T-helper 2 cell treated with Interferon-gamma antibody and Interleukin-4, amounts not matched to agents 5 μg/mL and 100 μg/mL, for 36 hours (primary cell): ENCODE measurements around the gene HLA-DRA.
A peak's percentile ranks its signal among the peaks of the same experiment; 100 is the strongest.

Experiments used
- DNase-seq: peaks from one replicate; pipeline ENCODE4 v3.0.0; 2021; ENCODE audit warnings: low spot score
- H3K27ac Mint-ChIP-seq: one replicate; pipeline ENCODE4 v1.8.0; 2021; ENCODE audit warnings: mild to moderate bottlenecking, mixed read lengths
- H3K27me3 Mint-ChIP-seq: one replicate; pipeline ENCODE4 v1.8.0; 2021; ENCODE audit warnings: low read depth, mixed read lengths
- H3K36me3 Mint-ChIP-seq: one replicate; pipeline ENCODE4 v1.8.0; 2021; ENCODE audit warnings: low read depth, mixed read lengths
- H3K4me1 Mint-ChIP-seq: one replicate; pipeline ENCODE4 v1.8.0; 2021; ENCODE audit warnings: low read depth, mixed read lengths
- H3K4me3 Mint-ChIP-seq: one replicate; pipeline ENCODE4 v1.8.0; 2022; ENCODE audit warnings: mild to moderate bottlenecking, moderate library complexity, mixed read lengths
- H3K9me3 Mint-ChIP-seq: one replicate; pipeline ENCODE4 v1.8.0; 2021; ENCODE audit warnings: mixed read lengths

HLA-DRA gene

GRCh38 chr6:32439602-32440214 is at the start of gene HLA-DRA:
TSS of gene HLA-DRA (plus strand) at chr6:32439887. CDS start at chr6:32439951, 64 bp downstream.
- Mint-ChIP-seq H3K4me3 (peak within 1 kb of the TSS; percentile 77), H3K27me3 (peaks cover 8% of the 10 kb centered on the region), H3K9me3 (no peaks in the 10 kb centered on the region), H3K36me3 (peaks cover 12% of the 10 kb centered on the region), H3K4me1 (peaks cover 23% of the 10 kb centered on the region), H3K27ac (peak within 1 kb of the TSS; percentile 70)
- DNase-seq, result peak; percentile 26

- Mint-ChIP-seq H3K4me3 (no peak overlapping the region), H3K27ac (no peak overlapping the region), H3K36me3 (no peaks in the 10 kb centered on the region), H3K27me3 (peaks cover 33% of the 10 kb centered on the region), H3K4me1 (no peaks in the 10 kb centered on the region), H3K9me3 (no peaks in the 10 kb centered on the region)
- DNase-seq, result no peak
Observed at GRCh38 chr6:32391505-32391904, 48.2 kb upstream of the HLA-DRA start.

DNA sequence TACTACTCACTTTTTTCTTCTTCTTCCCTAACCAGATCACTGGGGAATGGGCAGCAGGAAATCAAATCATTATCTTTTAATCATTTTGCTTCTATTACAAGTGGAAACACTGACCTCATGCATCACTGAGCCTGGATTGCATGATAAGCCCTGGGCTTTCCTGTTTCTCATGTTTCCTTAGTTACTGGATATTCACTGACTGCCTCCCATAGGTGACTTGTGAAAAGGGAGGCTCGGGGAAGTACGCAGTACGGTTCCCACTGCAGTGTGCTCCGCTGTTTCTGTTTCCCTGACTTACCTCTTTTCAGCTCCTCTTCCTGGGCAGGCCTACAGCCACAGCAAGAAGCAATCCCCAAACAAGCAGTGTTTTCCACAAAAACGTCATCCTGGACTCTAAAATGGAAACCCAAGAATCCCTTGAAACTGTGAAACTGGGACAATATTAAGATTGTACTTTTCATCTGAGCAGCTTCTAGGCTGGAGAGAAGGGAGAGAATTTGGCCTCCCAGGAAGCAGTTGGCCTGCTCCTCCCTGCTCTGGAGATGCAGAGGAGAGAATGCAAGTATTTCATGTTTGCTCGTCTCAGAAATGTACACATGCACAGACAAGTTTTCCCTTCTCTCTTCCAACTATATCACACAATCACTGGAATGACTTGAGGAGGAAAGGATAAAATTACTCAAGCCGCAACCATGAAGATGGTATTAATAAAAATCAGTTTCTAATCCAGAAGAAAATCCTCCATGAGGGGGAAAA is 45.8 kb upstream of the HLA-DRA start:
- no peak overlapping the region for H3K27ac Mint-ChIP-seq
- DNase-seq, result no peak
- peaks cover 4% of the 10 kb centered on the region for H3K4me1 Mint-ChIP-seq
- no peak overlapping the region for H3K4me3 Mint-ChIP-seq
- peaks cover 27% of the 10 kb centered on the region for H3K27me3 Mint-ChIP-seq
- no peaks in the 10 kb centered on the region for H3K36me3 Mint-ChIP-seq
- no peaks in the 10 kb centered on the region for H3K9me3 Mint-ChIP-seq

DNA sequence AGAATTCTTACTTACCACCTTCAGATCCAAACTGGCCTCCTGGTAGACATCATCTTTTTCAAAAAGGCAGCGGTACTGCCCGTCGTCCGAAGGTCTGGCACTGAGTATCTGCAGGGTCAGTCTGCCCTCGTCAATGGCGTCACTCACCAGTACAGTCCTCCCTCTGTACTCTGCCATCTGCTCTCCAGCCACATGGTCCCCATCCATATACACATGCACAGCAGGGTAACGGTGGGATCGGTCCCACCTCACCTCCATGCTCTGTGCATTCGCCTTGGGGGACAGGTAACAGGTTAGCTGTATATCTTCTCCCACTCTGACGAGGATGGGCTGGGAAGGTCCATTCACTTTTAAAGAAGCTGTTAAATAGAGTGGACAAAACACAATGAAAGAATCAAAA is 43.7 kb upstream of the HLA-DRA start:
- no peaks in the 10 kb centered on the region for H3K36me3 Mint-ChIP-seq
- no peaks in the 10 kb centered on the region for H3K9me3 Mint-ChIP-seq
- DNase-seq, result no peak
- no peak overlapping the region for H3K4me3 Mint-ChIP-seq
- H3K27me3 Mint-ChIP-seq, result peaks cover 21% of the 10 kb centered on the region
- H3K27ac Mint-ChIP-seq, result no peak overlapping the region
- H3K4me1 Mint-ChIP-seq, result peaks cover 4% of the 10 kb centered on the region

DNA sequence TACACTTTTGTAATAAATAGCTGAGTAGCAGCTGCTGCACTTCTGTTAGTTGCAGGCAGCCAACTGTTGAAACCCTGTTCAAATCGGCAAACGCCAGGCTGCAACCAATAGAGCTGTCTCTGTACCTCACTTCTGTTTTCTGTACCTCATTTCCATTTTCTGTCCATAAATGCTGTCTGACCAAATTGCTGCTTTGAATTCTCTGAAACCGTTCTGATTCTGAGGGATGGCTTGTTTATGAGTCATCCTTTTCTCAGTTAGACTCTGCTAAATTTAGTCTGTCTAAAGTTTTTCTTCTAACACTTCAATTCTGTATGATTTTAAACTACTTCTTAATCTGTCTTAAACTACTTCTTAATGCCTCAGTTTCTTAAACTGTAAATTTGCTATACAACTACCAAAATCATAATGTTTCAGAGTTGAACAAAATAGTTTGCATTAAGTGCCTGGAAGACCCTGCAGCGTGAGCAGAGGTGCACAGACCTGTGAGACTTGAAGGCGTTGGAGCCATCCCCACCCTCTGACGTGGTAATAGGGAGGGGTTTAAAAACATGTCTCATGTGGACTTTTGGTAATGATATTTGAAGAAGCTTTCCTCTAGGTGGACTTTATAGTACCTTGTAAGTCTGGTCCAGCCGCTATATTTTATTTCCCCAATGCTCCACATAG is 42.3 kb upstream of the HLA-DRA start:
- H3K9me3 Mint-ChIP-seq, result no peaks in the 10 kb centered on the region
- no peaks in the 10 kb centered on the region for H3K36me3 Mint-ChIP-seq
- no peak for DNase-seq
- no peak overlapping the region for H3K27ac Mint-ChIP-seq
- H3K4me1 Mint-ChIP-seq, result peaks cover 4% of the 10 kb centered on the region
- no peak overlapping the region for H3K4me3 Mint-ChIP-seq
- peaks cover 23% of the 10 kb centered on the region for H3K27me3 Mint-ChIP-seq

- Mint-ChIP-seq H3K27ac (no peak overlapping the region), H3K9me3 (no peaks in the 10 kb centered on the region), H3K27me3 (peaks cover 34% of the 10 kb centered on the region), H3K36me3 (no peaks in the 10 kb centered on the region), H3K4me3 (no peak overlapping the region), H3K4me1 (peaks cover 4% of the 10 kb centered on the region)
- no peak for DNase-seq
Observed at GRCh38 chr6:32401284-32401963, 38.3 kb upstream of the HLA-DRA start.

GRCh38 chr6:32402812-32403211 is 36.9 kb upstream of the HLA-DRA start:
- Mint-ChIP-seq H3K27ac (no peak overlapping the region), H3K4me3 (no peak overlapping the region), H3K9me3 (no peaks in the 10 kb centered on the region), H3K4me1 (no peaks in the 10 kb centered on the region), H3K27me3 (peaks cover 46% of the 10 kb centered on the region), H3K36me3 (no peaks in the 10 kb centered on the region)
- no peak for DNase-seq

DNA sequence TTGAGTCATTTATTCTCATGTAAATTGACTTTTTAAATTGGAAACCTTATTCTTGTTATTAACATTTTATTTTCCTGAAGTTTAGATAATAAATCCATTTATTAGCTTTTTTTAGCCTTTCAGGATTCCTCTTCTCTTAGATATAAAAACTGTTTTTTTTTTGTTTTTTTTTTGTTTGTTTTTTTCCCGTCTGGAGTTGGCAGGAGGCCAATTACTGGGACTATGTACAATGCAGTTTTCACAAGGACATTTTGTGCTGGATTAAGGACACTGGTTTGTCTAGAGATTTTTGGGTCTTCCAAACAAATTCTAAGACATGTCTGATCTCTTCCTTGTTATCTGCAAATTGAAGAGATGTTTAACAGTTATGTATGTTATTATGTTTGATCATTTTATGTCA is 34.0 kb upstream of the HLA-DRA start:
- H3K4me3 Mint-ChIP-seq, result no peak overlapping the region
- H3K27me3 Mint-ChIP-seq, result peaks cover 48% of the 10 kb centered on the region
- no peak overlapping the region for H3K27ac Mint-ChIP-seq
- no peaks in the 10 kb centered on the region for H3K36me3 Mint-ChIP-seq
- no peaks in the 10 kb centered on the region for H3K4me1 Mint-ChIP-seq
- DNase-seq, result no peak
- no peaks in the 10 kb centered on the region for H3K9me3 Mint-ChIP-seq

GRCh38 chr6:32406197-32406596 is 33.5 kb upstream of the HLA-DRA start:
- DNase-seq, result no peak
- Mint-ChIP-seq H3K27me3 (peaks cover 51% of the 10 kb centered on the region), H3K27ac (no peak overlapping the region), H3K9me3 (no peaks in the 10 kb centered on the region), H3K36me3 (no peaks in the 10 kb centered on the region), H3K4me1 (no peaks in the 10 kb centered on the region), H3K4me3 (no peak overlapping the region)

GRCh38 chr6:32406857-32407256 is 32.8 kb upstream of the HLA-DRA start, which contains the start of gene BTNL2:
TSS of gene BTNL2 (minus strand) at chr6:32407181. CDS start at chr6:32407123, 58 bp downstream.
- no peak within 1 kb of the TSS for H3K27ac Mint-ChIP-seq
- no peak within 1 kb of the TSS for H3K4me3 Mint-ChIP-seq
- no peaks in the 10 kb centered on the region for H3K9me3 Mint-ChIP-seq
- no peaks in the 10 kb centered on the region for H3K36me3 Mint-ChIP-seq
- no peak for DNase-seq
- no peaks in the 10 kb centered on the region for H3K4me1 Mint-ChIP-seq
- H3K27me3 Mint-ChIP-seq, result peaks cover 51% of the 10 kb centered on the region

DNA sequence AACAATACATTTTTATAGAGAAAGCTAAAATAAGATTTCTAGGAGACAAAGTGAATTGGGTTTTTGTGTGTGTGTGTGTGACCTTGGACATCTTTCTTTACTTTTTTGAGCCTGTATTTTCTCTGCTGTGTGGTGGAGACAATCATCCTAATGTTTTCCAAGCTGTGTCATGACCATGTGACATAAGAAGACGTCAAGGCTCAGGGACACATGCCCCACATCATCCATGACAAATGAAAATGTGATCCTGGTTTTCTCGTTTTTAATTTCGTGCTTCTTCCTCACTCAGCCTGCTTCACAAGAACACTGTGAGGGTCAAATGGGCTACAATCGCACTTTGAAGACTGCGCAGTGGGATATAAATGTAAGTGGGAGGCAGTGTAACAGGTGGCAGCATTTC is 28.8 kb upstream of the HLA-DRA start:
- DNase-seq, result no peak
- H3K9me3 Mint-ChIP-seq, result no peaks in the 10 kb centered on the region
- H3K27me3 Mint-ChIP-seq, result peaks cover 62% of the 10 kb centered on the region
- no peak overlapping the region for H3K4me3 Mint-ChIP-seq
- no peaks in the 10 kb centered on the region for H3K36me3 Mint-ChIP-seq
- H3K27ac Mint-ChIP-seq, result no peak overlapping the region
- peaks cover 5% of the 10 kb centered on the region for H3K4me1 Mint-ChIP-seq

- no peak for DNase-seq
- Mint-ChIP-seq H3K36me3 (no peaks in the 10 kb centered on the region), H3K27ac (no peak overlapping the region), H3K9me3 (no peaks in the 10 kb centered on the region), H3K27me3 (peaks cover 58% of the 10 kb centered on the region), H3K4me1 (peaks cover 5% of the 10 kb centered on the region), H3K4me3 (no peak overlapping the region)
Observed at GRCh38 chr6:32411566-32412327, 27.9 kb upstream of the HLA-DRA start.

DNA sequence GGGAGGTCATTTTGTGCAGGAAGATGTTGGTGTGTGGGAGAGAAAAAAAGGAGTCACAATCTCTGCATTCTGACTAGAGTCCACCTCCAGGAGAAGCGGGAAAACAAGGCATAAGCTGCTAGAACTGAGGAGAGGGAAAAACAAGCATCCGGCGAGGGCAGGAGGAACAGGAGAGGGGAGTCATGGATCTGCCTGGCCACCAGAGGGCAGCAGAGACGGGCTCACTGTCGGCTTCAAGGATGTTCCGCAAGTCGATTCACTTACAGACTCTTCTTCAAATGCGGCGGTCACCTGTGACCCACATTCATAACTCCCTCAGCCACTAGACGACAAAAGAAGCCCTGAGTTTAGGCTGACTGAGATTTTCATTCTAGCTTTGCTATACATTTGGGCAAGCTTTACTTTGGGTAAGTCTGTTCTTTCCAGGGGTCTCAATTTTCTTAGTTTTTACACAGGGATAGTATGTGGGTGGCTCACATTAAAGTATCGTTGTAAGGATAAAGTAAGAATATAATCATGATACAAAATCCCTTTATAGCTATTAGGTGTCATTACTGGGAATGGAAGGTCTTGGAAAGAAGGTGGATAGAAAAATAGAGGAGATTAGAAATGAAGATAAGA is 26.1 kb upstream of the HLA-DRA start:
- Mint-ChIP-seq H3K27me3 (peaks cover 55% of the 10 kb centered on the region), H3K36me3 (no peaks in the 10 kb centered on the region), H3K9me3 (no peaks in the 10 kb centered on the region), H3K4me1 (peaks cover 5% of the 10 kb centered on the region), H3K4me3 (no peak overlapping the region), H3K27ac (no peak overlapping the region)
- DNase-seq, result peak; percentile 68
